HTR-8/SVneo (cell line): Measurements from ENCODE around the gene ELP4.
A peak's percentile ranks its signal among the peaks of the same experiment; 100 is the strongest.
"Not testable (repeated sequence)": the region's sequence is repeated elsewhere in the genome, so short reads cannot be mapped to it uniquely, and the experiment has no call there.

Experiments
- DNase-seq: peaks from one replicate; pipeline ENCODE4 v3.0.0; 2011; ENCODE audit warnings: low spot score, mixed read lengths; ENCODE audit not compliant: insufficient read length
- FAIRE-seq: peaks from 2 replicates; lab custom pipeline; 2011; peaks lifted over from hg19 to GRCh38; lab: Jason Lieb, UNC

Gene ELP4

GRCh38 chr11:31535479-31535878 is 25.9 kb downstream of the ELP4 start:
- FAIRE-seq, result no peak
- DNase-seq, result no peak

- DNase-seq, result no peak
- no peak for FAIRE-seq
Measured at GRCh38 chr11:31542862-31543261, 33.3 kb downstream of the ELP4 start.

- no peak for DNase-seq
- FAIRE-seq, result no peak
Measured at GRCh38 chr11:31555938-31556337, 46.4 kb downstream of the ELP4 start.

GRCh38 chr11:31558001-31558400 is 48.4 kb downstream of the ELP4 start:
- no peak for DNase-seq
- no peak for FAIRE-seq

- no peak for FAIRE-seq
- DNase-seq, result no peak
Measured at GRCh38 chr11:31560842-31561476, 51.4 kb downstream of the ELP4 start.

- not testable (repeated sequence) for FAIRE-seq, DNase-seq
Measured at GRCh38 chr11:31564517-31564916, 55.0 kb downstream of the ELP4 start.

GRCh38 chr11:31574133-31574532 is 64.6 kb downstream of the ELP4 start:
- not testable (repeated sequence) for FAIRE-seq, DNase-seq

- DNase-seq, FAIRE-seq: not testable (repeated sequence)
Measured at GRCh38 chr11:31575764-31576163, 66.2 kb downstream of the ELP4 start.

GRCh38 chr11:31579412-31579811 is 69.8 kb downstream of the ELP4 start:
- not testable (repeated sequence) for DNase-seq, FAIRE-seq

GRCh38 chr11:31582697-31583096 is 73.1 kb downstream of the ELP4 start:
- DNase-seq (no peak), FAIRE-seq (no peak)

- FAIRE-seq, result no peak
- DNase-seq, result no peak
Measured at GRCh38 chr11:31598454-31598853, 88.9 kb downstream of the ELP4 start.

GRCh38 chr11:31601635-31602282 is 92.2 kb downstream of the ELP4 start:
- DNase-seq (no peak), FAIRE-seq (no peak)

- no peak for DNase-seq
- no peak for FAIRE-seq
Measured at GRCh38 chr11:31606893-31607292, 97.3 kb downstream of the ELP4 start.

- no peak for FAIRE-seq
Measured at GRCh38 chr11:31607914-31608313, 98.3 kb downstream of the ELP4 start.

GRCh38 chr11:31608995-31609394 is 99.4 kb downstream of the ELP4 start:
- FAIRE-seq (no peak), DNase-seq (no peak)

More at GRCh38 chr11:31607914-31608313, 98.3 kb downstream of the ELP4 start:
- DNase-seq, result no peak

- DNase-seq (no peak), FAIRE-seq (no peak)
Measured at GRCh38 chr11:31610544-31610943, 101.0 kb downstream of the ELP4 start.

- no peak for DNase-seq
- no peak for FAIRE-seq
Measured at GRCh38 chr11:31617246-31617645, 107.7 kb downstream of the ELP4 start.

- no peak for DNase-seq
- peak; percentile 40 for FAIRE-seq
Measured at GRCh38 chr11:31619980-31620379, 110.4 kb downstream of the ELP4 start.

- no peak for FAIRE-seq
- no peak for DNase-seq
Measured at GRCh38 chr11:31620434-31620833, 110.9 kb downstream of the ELP4 start.

- FAIRE-seq (no peak), DNase-seq (no peak)
Measured at GRCh38 chr11:31625868-31626267, 116.3 kb downstream of the ELP4 start.

- no peak for DNase-seq
- FAIRE-seq, result no peak
Measured at GRCh38 chr11:31628111-31628510, 118.5 kb downstream of the ELP4 start.

- no peak for FAIRE-seq
- DNase-seq, result no peak
Measured at GRCh38 chr11:31636983-31637382, 127.4 kb downstream of the ELP4 start.
